ENCODE measurements around the gene SUGCT.

SUGCT gene

GRCh38 chr7:40889539-40889938, 754.7 kb downstream of the SUGCT start:
- DNase-seq = no peak

GRCh38 chr7:40890088-40890692, 755.4 kb downstream of the SUGCT start:
- no peak for DNase-seq

GRCh38 chr7:40891232-40891631, 756.4 kb downstream of the SUGCT start:
- DNase-seq = no peak

- DNase-seq = no peak
Observed at GRCh38 chr7:40899151-40899550, 764.3 kb downstream of the SUGCT start.

GRCh38 chr7:40899636-40900507, 765.1 kb downstream of the SUGCT start:
- no peak for DNase-seq

- no peak for DNase-seq
Observed at GRCh38 chr7:40903872-40904271, 769.1 kb downstream of the SUGCT start.

- DNase-seq = no peak
Observed at GRCh38 chr7:40907286-40907685, 772.5 kb downstream of the SUGCT start.

GRCh38 chr7:40909346-40909980, 774.7 kb downstream of the SUGCT start:
- DNase-seq = no peak
